LNCAP (cell line): ENCODE measurements around the gene FAM32A.

Source experiments
- CTCF ChIP-seq: fragments of 450-650 bp; IDR thresholded peaks from 2 replicates; pipeline ENCODE4 v1.5.1; 2017; ENCODE audit warnings: mild to moderate bottlenecking

FAM32A gene

GRCh38 chr19:16157601-16158000 lies 27.6 kb upstream of the FAM32A start:
- TF ChIP-seq CTCF: no peak

- no peak for TF ChIP-seq CTCF
Measured at GRCh38 chr19:16159655-16160054, 25.6 kb upstream of the FAM32A start.

- TF ChIP-seq CTCF: no peak
Measured at GRCh38 chr19:16160445-16160942, 24.7 kb upstream of the FAM32A start.

- no peak for TF ChIP-seq CTCF
Measured at GRCh38 chr19:16160943-16161560, 24.2 kb upstream of the FAM32A start.

GRCh38 chr19:16161840-16162239 lies 23.4 kb upstream of the FAM32A start:
- no peak for TF ChIP-seq CTCF

- no peak for TF ChIP-seq CTCF
Measured at GRCh38 chr19:16164222-16164890, 20.9 kb upstream of the FAM32A start.

GRCh38 chr19:16166417-16166816 lies 18.8 kb upstream of the FAM32A start:
- no peak for TF ChIP-seq CTCF
